Liver (tissue), 9 donors: Measurements from ENCODE around the gene SESN3. TPM values are rescaled to one million over a fixed set of nuclear protein-coding genes. Genes with fewer than 3 reads are reported as not detected.
A peak's percentile ranks its signal among the peaks of the same experiment; 100 is the strongest.

ENCODE experiments used
- DNase-seq: peaks from one replicate; pipeline ENCODE4 v3.0.0-alpha.2; 2017; ENCODE audit warnings: low spot score
- H3K27ac ChIP-seq, 2 donors: one replicate each; pipeline ENCODE4 v1.7.0; 2013; ENCODE audit warnings: inconsistent platforms in 2 of 2, low read length in 2 of 2, control low read depth in 1 of 2, low read depth in 1 of 2, mild to moderate bottlenecking in 1 of 2
- H3K27me3 ChIP-seq, 4 donors: one replicate each; pipeline versions ENCODE4 v1.6.1 to v1.7.0; 2013; ENCODE audit warnings: low read length in 3 of 4, inconsistent platforms in 1 of 4, mild to moderate bottlenecking in 1 of 4, moderate library complexity in 1 of 4; ENCODE audit not compliant: control insufficient read depth in 4 of 4, insufficient read depth in 4 of 4
- H3K36me3 ChIP-seq, 4 donors: one replicate each; pipeline versions ENCODE4 v1.6.1 to v1.7.0; 2013; ENCODE audit warnings: low read length in 3 of 4, mild to moderate bottlenecking in 3 of 4, low read depth in 1 of 4, moderate library complexity in 1 of 4; ENCODE audit not compliant: control insufficient read depth in 4 of 4, insufficient read depth in 3 of 4
- H3K4me1 ChIP-seq, 4 donors: one replicate each; pipeline versions ENCODE4 v1.6.1 to v1.7.0; 2013; ENCODE audit warnings: low read length in 3 of 4, mild to moderate bottlenecking in 3 of 4, moderate library complexity in 1 of 4; ENCODE audit not compliant: control insufficient read depth in 4 of 4, insufficient read depth in 4 of 4
- H3K4me3 ChIP-seq, 3 donors: one replicate each; pipeline versions ENCODE4 v1.6.1 to v1.7.0; 2013; ENCODE audit warnings: low read length in 3 of 3, control low read depth in 1 of 3, low read depth in 1 of 3, mild to moderate bottlenecking in 1 of 3
- H3K9ac ChIP-seq, 2 donors: one replicate each; pipeline ENCODE4 v1.7.0; 2013; ENCODE audit warnings: low read length in 2 of 2, mild to moderate bottlenecking in 2 of 2, moderate library complexity in 2 of 2, control low read depth in 1 of 2, low read depth in 1 of 2
- H3K9me3 ChIP-seq, 4 donors: one replicate each; pipeline versions ENCODE4 v1.6.1 to v1.7.0; 2013; ENCODE audit warnings: low read length in 3 of 4; ENCODE audit not compliant: control insufficient read depth in 4 of 4
- ATF3 ChIP-seq: IDR thresholded peaks from 2 replicates; pipeline ENCODE4 v1.6.1; 2016; ENCODE audit warnings: antibody characterized with exemption
- CTCF ChIP-seq: fragments of 150-350 bp; IDR thresholded peaks from 2 replicates; pipeline ENCODE4 v1.5.1; 2017; ENCODE audit warnings: improper control_type of control experiment, low read depth, low read length; ENCODE audit not compliant: missing input control
- EGR1 ChIP-seq, 2 donors: IDR thresholded peaks; 2 replicates each; pipeline ENCODE4 v1.6.1; 2016 to 2018; ENCODE audit warnings: antibody characterized with exemption in 2 of 2, low read depth in 2 of 2
- FOXA1 ChIP-seq: IDR thresholded peaks from 2 replicates; pipeline ENCODE4 v1.6.1; 2016; ENCODE audit warnings: antibody characterized with exemption
- FOXA2 ChIP-seq: IDR thresholded peaks from 2 replicates; pipeline ENCODE4 v1.6.1; 2016; ENCODE audit warnings: antibody characterized with exemption
- GABPA ChIP-seq, 2 donors: IDR thresholded peaks in 1 of 2; conservative IDR thresholded peaks in 1 of 2; 2 replicates each; pipeline ENCODE4 v1.6.1; 2016; ENCODE audit warnings: antibody characterized with exemption in 2 of 2, mild to moderate bottlenecking in 1 of 2, moderate library complexity in 1 of 2
- HNF4A ChIP-seq, 2 donors: conservative IDR thresholded peaks; 2 replicates each; pipeline ENCODE4 v1.6.1; 2016; ENCODE audit warnings: antibody characterized with exemption in 2 of 2, mild to moderate bottlenecking in 2 of 2
- HNF4G ChIP-seq: IDR thresholded peaks from 2 replicates; pipeline ENCODE4 v1.6.1; 2016; ENCODE audit warnings: antibody characterized with exemption
- JUND ChIP-seq, 2 donors: IDR thresholded peaks; 2 replicates each; pipeline ENCODE4 v1.6.1; 2016; ENCODE audit warnings: antibody characterized with exemption in 2 of 2
- MAX ChIP-seq: IDR thresholded peaks from 2 replicates; pipeline ENCODE4 v1.6.1; 2016; ENCODE audit warnings: antibody characterized with exemption
- NR2F2 ChIP-seq: IDR thresholded peaks from 2 replicates; pipeline ENCODE4 v1.6.1; 2016; ENCODE audit warnings: antibody characterized with exemption
- RAD21 ChIP-seq, 2 donors: IDR thresholded peaks; 2 replicates each; pipeline ENCODE4 v1.6.1; 2016; ENCODE audit warnings: antibody characterized with exemption in 2 of 2, mild to moderate bottlenecking in 2 of 2
- REST ChIP-seq: IDR thresholded peaks from 2 replicates; pipeline ENCODE4 v1.6.1; 2016; ENCODE audit warnings: antibody characterized with exemption, mild to moderate bottlenecking
- RXRA ChIP-seq, 2 donors: IDR thresholded peaks; 2 replicates each; pipeline ENCODE4 v1.6.1; 2017 to 2018; ENCODE audit warnings: antibody characterized with exemption in 2 of 2, mild to moderate bottlenecking in 1 of 2
- SP1 ChIP-seq: IDR thresholded peaks from 2 replicates; pipeline ENCODE4 v1.6.1; 2018; ENCODE audit warnings: antibody characterized with exemption, mild to moderate bottlenecking
- TAF1 ChIP-seq: conservative IDR thresholded peaks from 2 replicates; pipeline ENCODE4 v1.6.1; 2016; ENCODE audit warnings: antibody characterized with exemption, mild to moderate bottlenecking
- YY1 ChIP-seq: IDR thresholded peaks from 2 replicates; pipeline ENCODE4 v1.6.1; 2016; ENCODE audit warnings: antibody characterized with exemption, mild to moderate bottlenecking
- ZBTB33 ChIP-seq: IDR thresholded peaks from 2 replicates; pipeline ENCODE4 v1.6.1; 2016; ENCODE audit warnings: antibody characterized with exemption
- WGBS: extraction: QIAGEN DNeasy Blood & Tissue Kit; methylation state at CpG from one replicate; pipeline ENCODE4 v1.1.7; 2013; 5-methylcytosine and 5-hydroxymethylcytosine counted together
- polyA plus RNA-seq, 2 donors: library from polyadenylated mRNA; stranded (reverse) in 1 of 2; unstranded in 1 of 2; fragments of 200-250 nt in 1 of 2; fragments of >200 nt in 1 of 2; fragmentation: Nextera tagmentation in 1 of 2; extraction: Ambion mirVana in 1 of 2; gene quantifications; one replicate each; pipeline versions ENCODE4 v1.2.1 to v1.2.3, GENCODE V29; 2013 to 2015
- total RNA-seq, 2 donors: library from RNA; depleted of rRNA; stranded (reverse); fragments of >200 nt; gene quantifications; one replicate each; pipeline ENCODE4 v1.2.3, GENCODE V29; 2014
- donor health status: healthy.
- donor health status: healthy.
- donor health status: healthy.
- donor health status: healthy.
- donor health status: healthy.

Gene SESN3
- total RNA-seq (10 to 100 TPM in 1 of 2 donors, 1 to 10 TPM in 1; 3.8 to 46.6 TPM), polyA plus RNA-seq (1 to 10 TPM in 1 of 2 donors, under 1 TPM in 1; 0.85 to 1.3 TPM)

GRCh38 chr11:95231127-95231880 is at the start of gene SESN3:
Gene SESN3, minus strand, starts transcription at chr11:95231202. Its CDS starts 342 bp downstream, at chr11:95230860.
- peak within 1 kb of the TSS; percentile 68 to 76 for H3K9ac ChIP-seq
- peaks cover 1 to 35% (median 22%) of the 10 kb centered on the region in 4 donors for H3K4me1 ChIP-seq
- H3K4me3 ChIP-seq, result peak within 1 kb of the TSS; percentile 72 to 94 (median 87)
- WGBS, result 1% methylated on average over 40 of the region's 40 CpGs
- H3K27me3 ChIP-seq, result no peaks in the 10 kb centered on the region
- H3K27ac ChIP-seq, result peak within 1 kb of the TSS; percentile 64 to 86
- no peaks in the 10 kb centered on the region for H3K36me3 ChIP-seq
- TF ChIP-seq NR2F2 (peak; percentile 9), FOXA1 (peak; percentile 25), SP1 (peak; percentile 95), EGR1 (IDR thresholded peaks at IDR 0.05; ENCODE audit: low read depth in 2 of 2) (no peak), YY1 (peak; percentile 64), REST (peak; percentile 64), HNF4A (conservative IDR thresholded peaks at IDR 0.05) (peak; percentile 42 to 54), JUND (IDR thresholded peaks at IDR 0.05) (peak; percentile 90 to 94), TAF1 (peak; percentile 74), ZBTB33 (peak; percentile 19), FOXA2 (no peak), RXRA (IDR thresholded peaks at IDR 0.05) (peak; percentile 64 to 74), CTCF (no peak), RAD21 (IDR thresholded peaks at IDR 0.05) (peak; percentile 71 to 73), HNF4G (no peak), GABPA (IDR thresholded peaks at IDR 0.05 in 1 of 2, conservative IDR thresholded peaks at IDR 0.05 in 1 of 2) (no peak), ATF3 (no peak), MAX (peak; percentile 31)
- H3K9me3 ChIP-seq, result no peaks in the 10 kb centered on the region
- DNase-seq, result peak; percentile 97
